ENCODE results near the gene RNF220.
"Not testable (repeated sequence)": the region's sequence is repeated elsewhere in the genome, so short reads cannot be mapped to it uniquely, and the experiment has no call there.

The RNF220 gene

GRCh38 chr1:44652445-44653106 is 247.5 kb downstream of the RNF220 start:
- no peak for DNase-seq (ENCODE audit: low read depth, low spot score)

GRCh38 chr1:44653107-44653964 is 248.3 kb downstream of the RNF220 start:
- DNase-seq (ENCODE audit: low read depth, low spot score) = no peak

GRCh38 chr1:44654621-44655187 is 249.6 kb downstream of the RNF220 start:
- no peak for DNase-seq (ENCODE audit: low read depth, low spot score)

GRCh38 chr1:44655609-44656008 is 250.6 kb downstream of the RNF220 start:
- no peak for DNase-seq (ENCODE audit: low read depth, low spot score)

- no peak for DNase-seq (ENCODE audit: low read depth, low spot score)
Observed at GRCh38 chr1:44659566-44659965, 254.5 kb downstream of the RNF220 start.

GRCh38 chr1:44660176-44660575 is 255.1 kb downstream of the RNF220 start:
- no peak for DNase-seq (ENCODE audit: low read depth, low spot score)

GRCh38 chr1:44661781-44662682 is 257.0 kb downstream of the RNF220 start:
- DNase-seq (ENCODE audit: low read depth, low spot score) = no peak

- no peak for DNase-seq (ENCODE audit: low read depth, low spot score)
Observed at GRCh38 chr1:44662683-44663030, 257.6 kb downstream of the RNF220 start.

- DNase-seq (ENCODE audit: low read depth, low spot score) = no peak
Observed at GRCh38 chr1:44663417-44663816, 258.4 kb downstream of the RNF220 start.

GRCh38 chr1:44664730-44665370 is 259.8 kb downstream of the RNF220 start:
- no peak for DNase-seq (ENCODE audit: low read depth, low spot score)

- not testable (repeated sequence) for DNase-seq (ENCODE audit: low read depth, low spot score)
Observed at GRCh38 chr1:44666719-44667118, 261.7 kb downstream of the RNF220 start.

GRCh38 chr1:44670751-44671640 is 265.9 kb downstream of the RNF220 start:
- DNase-seq (ENCODE audit: low read depth, low spot score) = no peak

- DNase-seq (ENCODE audit: low read depth, low spot score) = no peak
Observed at GRCh38 chr1:44672254-44672955, 267.4 kb downstream of the RNF220 start.

- no peak for DNase-seq (ENCODE audit: low read depth, low spot score)
Observed at GRCh38 chr1:44672961-44673674, 268.1 kb downstream of the RNF220 start.

- no peak for DNase-seq (ENCODE audit: low read depth, low spot score)
Observed at GRCh38 chr1:44673675-44674112, 268.6 kb downstream of the RNF220 start.

GRCh38 chr1:44674113-44675000 is 269.3 kb downstream of the RNF220 start, which contains the start of the genes ARMH1 and TMEM53:
ARMH1 (plus strand) TSS chr1:44674714; CDS start chr1:44689698, 14,984 bp downstream.
TMEM53 (minus strand) TSS chr1:44674481; CDS start chr1:44674391, 90 bp downstream.
- DNase-seq (ENCODE audit: low read depth, low spot score) = peak; percentile 96

GRCh38 chr1:44675186-44675585 is 270.1 kb downstream of the RNF220 start:
- no peak for DNase-seq (ENCODE audit: low read depth, low spot score)
